ENCODE measurements around the gene TP53INP2. TPM values are rescaled to one million over a fixed set of nuclear protein-coding genes. Genes with fewer than 3 reads are reported as not detected.

The TP53INP2 gene
- total and polyA plus RNA-seq, 2 of the 8 experiments (the other 6 are each of a cell fraction or from before 2014, with no cell fraction given) = 2.4 to 4.8 TPM

DNA sequence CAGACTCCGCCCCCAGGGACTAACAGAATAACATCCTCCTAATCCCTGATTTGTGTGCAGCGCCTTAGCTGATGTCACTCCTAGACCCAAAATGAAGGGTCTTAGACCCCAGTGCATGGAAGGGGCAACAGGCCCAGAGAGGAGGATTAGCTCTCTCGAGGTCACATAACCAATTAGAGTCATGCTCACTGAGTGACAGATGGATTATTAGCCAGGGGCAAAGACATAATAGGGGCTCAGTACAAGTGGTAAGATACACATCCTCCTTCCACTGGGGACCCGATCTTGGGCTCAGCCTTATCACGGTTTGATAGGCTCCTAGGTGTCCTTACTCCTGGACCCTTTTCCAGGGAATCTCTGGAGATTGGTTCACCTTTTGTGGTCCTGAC, 858 bp downstream of the TP53INP2 start:
- FAIRE-seq (no peak), DNase-seq (ENCODE audit: low read depth in 1 of 2, low spot score in 2 of 2) (no peak)
- H3K23me2 ChIP-seq (ENCODE audit: low read depth, low read length) = peaks cover 11% of the 10 kb centered on the region; the same call in 1 of the 2 replicates
- WGBS, 2 experiments (ENCODE audit: extremely low coverage in 1 of 2, insufficient coverage in 1 of 2, insufficient read length in 1 of 2, insufficient replicate concordance in 2 of 2, low coverage in 1 of 2, low lambda C conversion rate in 2 of 2, missing lambda C conversion rate in 1 of 2) = 61% methylated on average over 5 of the region's 5 CpGs; no CpG with 5 or more reads in 1 of the 2 experiments
- H3K79me1 ChIP-seq (ENCODE audit: low read depth, low read length) = no peaks in the 10 kb centered on the region
- H2BK120ac ChIP-seq (replicated peaks; ENCODE audit: low read depth, low read length) = no peak overlapping the region
- no peak overlapping the region for H3K9ac ChIP-seq (replicated peaks in 1 of 4; ENCODE audit: extremely low read depth in 1 of 4, low read depth in 3 of 4, low read length in 3 of 4)
- peak overlapping the region; percentile 75 to 90 (median 82); a peak in 7 of 8 replicates for H3K4me3 ChIP-seq (ENCODE audit: extremely low read depth in 1 of 4, insufficient read depth in 2 of 4, low read depth in 3 of 4, low read length in 4 of 4)
- H3K27ac ChIP-seq (ENCODE audit: low read depth, low read length) = no peak overlapping the region
- H2BK15ac ChIP-seq (ENCODE audit: low read length) = no peak overlapping the region
- H3K27me3 ChIP-seq (replicated peaks in 1 of 4; ENCODE audit: control insufficient read depth in 3 of 4, extremely low read depth in 1 of 4, insufficient read depth in 3 of 4, low read length in 3 of 4) = peaks cover 0 to 19% (median 15%) of the 10 kb centered on the region in 4 experiments; a peak in 6 of 7 replicates
- no peak overlapping the region for H2AK5ac ChIP-seq (ENCODE audit: low read depth, low read length)
- no peak overlapping the region for H3K14ac ChIP-seq (ENCODE audit: insufficient read length)
- H3K23ac ChIP-seq (ENCODE audit: insufficient read length) = no peak overlapping the region
- H3K9me3 ChIP-seq (ENCODE audit: insufficient read depth in 2 of 2, low read depth in 1 of 2, low read length in 1 of 2) = no peaks in the 10 kb centered on the region
- peak overlapping the region; percentile 96 to 100 for H3K4me2 ChIP-seq (ENCODE audit: insufficient read depth in 1 of 2, low read depth in 2 of 2, low read length in 2 of 2)
- peaks cover 0 to 11% (median 5%) of the 10 kb centered on the region in 4 experiments; a peak in 5 of 7 replicates for H3K4me1 ChIP-seq (replicated peaks in 1 of 4; ENCODE audit: control insufficient read depth in 3 of 4, insufficient read depth in 4 of 4, low read length in 3 of 4)
- no peak overlapping the region for H2BK20ac ChIP-seq (ENCODE audit: low read length)
- H4K8ac ChIP-seq (ENCODE audit: extremely low read depth, insufficient read depth, low read length) = peak overlapping the region; percentile 77; the same call in 1 of the 2 replicates
- no peak overlapping the region for H3K18ac ChIP-seq (ENCODE audit: extremely low read depth, low read length)
- H4K20me1 ChIP-seq (replicated peaks in 1 of 2; ENCODE audit: control insufficient read depth in 1 of 2, insufficient read depth in 2 of 2, low read length in 2 of 2) = peaks cover 0 to 2% of the 10 kb centered on the region in 2 experiments
- H2BK12ac ChIP-seq (ENCODE audit: low read depth, low read length) = no peak overlapping the region
- H2AFZ ChIP-seq (ENCODE audit: low read length) = 0 out of 2 replicates have a peak overlapping the region, but pooled peaks have one; percentile 66
- H3K56ac ChIP-seq (replicated peaks; ENCODE audit: insufficient read length, low read depth, low read length) = no peak overlapping the region
- H4K5ac ChIP-seq (ENCODE audit: insufficient read length, low read depth, low read length) = no peak overlapping the region
- H3K79me2 ChIP-seq (ENCODE audit: control insufficient read depth in 1 of 2, insufficient read depth in 2 of 2, low read length in 2 of 2) = no peaks in the 10 kb centered on the region
- H2BK5ac ChIP-seq (ENCODE audit: low read depth, low read length) = no peak overlapping the region
- CTCF ChIA-PET (ENCODE audit: partially characterized antibody) = interaction anchor here (0.5 to 6.5 kb wide), 6 partner anchors 20 to 187 kb away, joined by 4 to 48 read pairs (median 6); no protein-coding TSS in a partner anchor
- H3K4ac ChIP-seq (replicated peaks; ENCODE audit: insufficient read length, low read depth, low read length) = no peak overlapping the region
- POLR2A ChIA-PET (ENCODE audit: partially characterized antibody) = interaction anchor here (0.6 to 1.6 kb wide), 6 partner anchors 134 to 188 kb away, joined by 3 to 5 read pairs (median 3); partner anchors contain the start of genes DYNLRB1 and MAP1LC3A
- H3K36me3 ChIP-seq (ENCODE audit: control insufficient read depth in 2 of 4, insufficient read depth in 4 of 4, low read length in 3 of 4) = no peaks in the 10 kb centered on the region
- no peak overlapping the region for H4K91ac ChIP-seq (replicated peaks; ENCODE audit: insufficient read length, low read length)
- TF ChIP-seq CBX5 (IDR thresholded peaks at IDR 0.05; ENCODE audit: low read depth, low read length) = no peak
- no peak for TF ChIP-seq KDM4A (IDR thresholded peaks at IDR 0.05; ENCODE audit: low read depth, low read length, severe bottlenecking)
- no peak for TF ChIP-seq KDM1A (IDR thresholded peaks at IDR 0.05; ENCODE audit: borderline replicate concordance, low read length)
- no peak for TF ChIP-seq RXRA (IDR thresholded peaks at IDR 0.05; ENCODE audit: insufficient read depth, low read depth, low read length)
- TF ChIP-seq SIRT6 (IDR thresholded peaks at IDR 0.05; ENCODE audit: low read length) = no peak
- TF ChIP-seq GABPA (IDR thresholded peaks at IDR 0.05; ENCODE audit: borderline replicate concordance, insufficient read depth, low read length) = no peak
- TF ChIP-seq RBBP5 (IDR thresholded peaks at IDR 0.05; ENCODE audit: borderline replicate concordance, low read depth, low read length) = no peak
- no peak for TF ChIP-seq SUZ12 (IDR thresholded peaks at IDR 0.05; ENCODE audit: low read length)
- no peak for TF ChIP-seq TAF1 (IDR thresholded peaks at IDR 0.05; ENCODE audit: low read depth, low read length)
- no peak for TF ChIP-seq SP4 (IDR thresholded peaks at IDR 0.05; ENCODE audit: low read length)
- no peak for TF ChIP-seq KDM5A (IDR thresholded peaks at IDR 0.05; ENCODE audit: low read length)
- no peak for TF ChIP-seq JUND (IDR thresholded peaks at IDR 0.05; ENCODE audit: low read length)
- TF ChIP-seq POU5F1 (IDR thresholded peaks at IDR 0.05; ENCODE audit: low read depth, low read length) = no peak
- no peak for TF ChIP-seq SP1 (IDR thresholded peaks at IDR 0.05; ENCODE audit: low read depth, low read length)
- TF ChIP-seq TCF12 (IDR thresholded peaks at IDR 0.05; ENCODE audit: low read depth, low read length) = no peak
